ENCODE data around the gene SLC25A24. TPM values are rescaled to one million over a fixed set of nuclear protein-coding genes. Genes with fewer than 3 reads are reported as not detected.

SLC25A24 gene
- total RNA-seq, 1 donor from 2014 or later = 7.0 TPM

GRCh38 chr1:108106775-108107174 lies 93.4 kb downstream of the SLC25A24 start:
- Histone ChIP-seq H3K4me1 (no peaks in the 10 kb centered on the region), H3K36me3 (no peaks in the 10 kb centered on the region), H3K4me3 (no peak overlapping the region), H3K27ac (no peak overlapping the region), H3K27me3 (no peaks in the 10 kb centered on the region), H3K9me3 (peaks cover 0 to 12% of the 10 kb centered on the region in 2 donors)
- no peak for DNase-seq (ENCODE audit: low spot score in 2 of 2)
- intact Hi-C loops (cut with DNase I) = no loop called here
- TF ChIP-seq CTCF (IDR thresholded peaks at IDR 0.05) = no peak

GRCh38 chr1:108100148-108100547 lies 100.0 kb downstream of the SLC25A24 start:
- Histone ChIP-seq H3K36me3 (no peaks in the 10 kb centered on the region), H3K4me3 (no peak overlapping the region), H3K27me3 (no peaks in the 10 kb centered on the region), H3K27ac (no peak overlapping the region), H3K9me3 (no peaks in the 10 kb centered on the region), H3K4me1 (no peaks in the 10 kb centered on the region)
- intact Hi-C loops (cut with DNase I) = no loop called here
- no peak for DNase-seq (ENCODE audit: low spot score in 2 of 2)
- TF ChIP-seq CTCF (IDR thresholded peaks at IDR 0.05) = no peak

GRCh38 chr1:108097018-108097417 lies 103.1 kb downstream of the SLC25A24 start:
- Histone ChIP-seq H3K27me3 (no peaks in the 10 kb centered on the region), H3K9me3 (no peaks in the 10 kb centered on the region), H3K36me3 (no peaks in the 10 kb centered on the region), H3K4me1 (no peaks in the 10 kb centered on the region), H3K27ac (no peak overlapping the region), H3K4me3 (no peak overlapping the region)
- DNase-seq (ENCODE audit: low spot score in 2 of 2) = no peak
- intact Hi-C loops (cut with DNase I) = no loop called here
- TF ChIP-seq CTCF (IDR thresholded peaks at IDR 0.05) = no peak

- DNase-seq (ENCODE audit: low spot score in 2 of 2) = no peak
- H3K4me3 ChIP-seq = no peak overlapping the region
- H3K36me3 ChIP-seq = no peaks in the 10 kb centered on the region
- no peaks in the 10 kb centered on the region for H3K4me1 ChIP-seq
- no peaks in the 10 kb centered on the region for H3K9me3 ChIP-seq
- intact Hi-C loops (cut with DNase I) = no loop called here
- no peak overlapping the region for H3K27ac ChIP-seq
- no peak for TF ChIP-seq CTCF (IDR thresholded peaks at IDR 0.05)
- no peaks in the 10 kb centered on the region for H3K27me3 ChIP-seq
Measured at GRCh38 chr1:108096089-108096488, 104.1 kb downstream of the SLC25A24 start.

GRCh38 chr1:108089477-108089876 lies 110.7 kb downstream of the SLC25A24 start:
- Histone ChIP-seq H3K4me3 (no peak overlapping the region), H3K36me3 (no peaks in the 10 kb centered on the region), H3K4me1 (no peaks in the 10 kb centered on the region), H3K9me3 (no peaks in the 10 kb centered on the region), H3K27ac (no peak overlapping the region), H3K27me3 (no peaks in the 10 kb centered on the region)
- TF ChIP-seq CTCF (IDR thresholded peaks at IDR 0.05) = no peak
- intact Hi-C loops (cut with DNase I) = no loop called here
- no peak for DNase-seq (ENCODE audit: low spot score in 2 of 2)

- no peak overlapping the region for H3K27ac ChIP-seq
- TF ChIP-seq CTCF (IDR thresholded peaks at IDR 0.05) = no peak
- no peak for DNase-seq (ENCODE audit: low spot score in 2 of 2)
- H3K4me3 ChIP-seq = no peak overlapping the region
- H3K9me3 ChIP-seq = no peaks in the 10 kb centered on the region
- H3K36me3 ChIP-seq = no peaks in the 10 kb centered on the region
- H3K27me3 ChIP-seq = no peaks in the 10 kb centered on the region
- no peaks in the 10 kb centered on the region for H3K4me1 ChIP-seq
- intact Hi-C loops (cut with DNase I) = no loop called here
Measured at GRCh38 chr1:108085628-108086027, 114.5 kb downstream of the SLC25A24 start.

All from ascending aorta (tissue), 2 donors.